Lower leg skin (tissue), 4 donors: ENCODE data around the gene PRKAR1B. TPM values are rescaled to one million over a fixed set of nuclear protein-coding genes. Genes with fewer than 3 reads are reported as not detected.

Experiments
- DNase-seq, 2 donors: peaks; one replicate each; pipeline ENCODE4 v3.0.0-alpha.2; 2019; ENCODE audit warnings: low spot score in 2 of 2
- H3K4me3 ChIP-seq: fragments of 200-600 bp; sonication (generic); 2 replicates; pipeline ENCODE4 v1.5.1; 2017; ENCODE audit warnings: mild to moderate bottlenecking, low read depth; ENCODE audit not compliant: poor library complexity, severe bottlenecking
- CTCF ChIP-seq, 3 donors: fragments of 450-650 bp; IDR thresholded peaks; one replicate each; pipeline ENCODE4 v1.5.1; 2016; ENCODE audit warnings: antibody characterized with exemption in 3 of 3, mild to moderate bottlenecking in 3 of 3, moderate library complexity in 2 of 3
- POLR2A ChIP-seq, 2 donors: fragments of 450-650 bp; IDR thresholded peaks; one replicate each; pipeline ENCODE4 v1.6.1; 2016 to 2017; ENCODE audit warnings: antibody characterized with exemption in 2 of 2, mild to moderate bottlenecking in 1 of 2, moderate library complexity in 1 of 2
- WGBS, 2 donors: methylation state at CpG; one replicate each; pipeline ENCODE4 v1.1.5; 2018; 5-methylcytosine and 5-hydroxymethylcytosine counted together
- intact Hi-C: fragments of 100-400 bp; cut with DNase I; formaldehyde crosslinking; loops from one replicate; pipeline ENCODE4 v1.15.0; 2023; ENCODE audit warnings: low total_unique reads
- total RNA-seq, 4 donors: library from RNA; depleted of rRNA; stranded (reverse); fragments of >200 nt; gene quantifications; one replicate each; pipeline ENCODE4 v1.1.0, GENCODE V29; 2016

Gene PRKAR1B
- total RNA-seq, 4 donors from 2014 or later: 7.8 to 16.9 (median 15.0) TPM

GRCh38 chr7:577741-578370, 149.2 kb downstream of the PRKAR1B start:
- intact Hi-C loops: no loop called here
- TF ChIP-seq POLR2A (IDR thresholded peaks at IDR 0.05): no peak
- TF ChIP-seq CTCF (IDR thresholded peaks at IDR 0.05): no peak
- no peak for DNase-seq
- no peak overlapping the region for H3K4me3 ChIP-seq
- WGBS, 2 donors: 92 to 93% methylated on average over 29 to 30 of the region's 30 CpGs

GRCh38 chr7:577278-577665, 149.8 kb downstream of the PRKAR1B start:
- DNase-seq: no peak
- 95 to 96% methylated on average over 19 to 22 of the region's 22 CpGs for WGBS, 2 donors
- H3K4me3 ChIP-seq: no peak overlapping the region
- intact Hi-C loops: no loop called here
- TF ChIP-seq CTCF (IDR thresholded peaks at IDR 0.05) (no peak), POLR2A (IDR thresholded peaks at IDR 0.05) (no peak)

GRCh38 chr7:576524-577277, 150.4 kb downstream of the PRKAR1B start:
- 90 to 92% methylated on average over 37 of the region's 37 CpGs for WGBS, 2 donors
- no peak for TF ChIP-seq CTCF (IDR thresholded peaks at IDR 0.05)
- TF ChIP-seq POLR2A (IDR thresholded peaks at IDR 0.05): no peak
- DNase-seq: no peak
- intact Hi-C loops: no loop called here
- H3K4me3 ChIP-seq: no peak overlapping the region

- intact Hi-C loops: no loop called here
- no peak overlapping the region for H3K4me3 ChIP-seq
- 78 to 81% methylated on average over 29 to 31 of the region's 33 CpGs for WGBS, 2 donors
- TF ChIP-seq POLR2A (IDR thresholded peaks at IDR 0.05) (no peak), CTCF (IDR thresholded peaks at IDR 0.05) (no peak)
- no peak for DNase-seq
Measured at GRCh38 chr7:575425-576366, 151.4 kb downstream of the PRKAR1B start.

- no peak overlapping the region for H3K4me3 ChIP-seq
- TF ChIP-seq POLR2A (IDR thresholded peaks at IDR 0.05): no peak
- no peak for TF ChIP-seq CTCF (IDR thresholded peaks at IDR 0.05)
- 87 to 89% methylated on average over 23 of the region's 23 CpGs for WGBS, 2 donors
- DNase-seq: no peak
- intact Hi-C loops: no loop called here
Measured at GRCh38 chr7:574661-575395, 152.3 kb downstream of the PRKAR1B start.
